Glutamatergic neuron (in vitro differentiated cells): Measurements from ENCODE around the gene CFAP99. TPM values are rescaled to one million over a fixed set of nuclear protein-coding genes. Genes with fewer than 3 reads are reported as not detected.

ENCODE experiments used
- DNase-seq: peaks from one replicate; pipeline ENCODE4 v3.0.0; 2022
- H3K27ac Mint-ChIP-seq: one replicate; pipeline ENCODE4 v1.8.0; 2020; ENCODE audit warnings: mild to moderate bottlenecking, mixed read lengths, inconsistent platforms; ENCODE audit not compliant: unreplicated experiment
- H3K27me3 Mint-ChIP-seq: one replicate; pipeline ENCODE4 v1.8.0; 2020; ENCODE audit warnings: mild to moderate bottlenecking, moderate library complexity, mixed read lengths, inconsistent platforms; ENCODE audit not compliant: unreplicated experiment
- H3K36me3 Mint-ChIP-seq: one replicate; pipeline ENCODE4 v1.8.0; 2020; ENCODE audit warnings: mild to moderate bottlenecking, mixed read lengths, inconsistent platforms; ENCODE audit not compliant: unreplicated experiment
- H3K4me1 Mint-ChIP-seq: one replicate; pipeline ENCODE4 v1.8.0; 2020; ENCODE audit warnings: mild to moderate bottlenecking, low read depth, mixed read lengths, inconsistent platforms; ENCODE audit not compliant: unreplicated experiment
- H3K4me3 Mint-ChIP-seq: one replicate; pipeline ENCODE4 v1.8.0; 2020; ENCODE audit warnings: mild to moderate bottlenecking, mixed read lengths, inconsistent platforms; ENCODE audit not compliant: unreplicated experiment
- H3K9me3 Mint-ChIP-seq: one replicate; pipeline ENCODE4 v1.8.0; 2020; ENCODE audit warnings: mild to moderate bottlenecking, moderate library complexity, mixed read lengths, inconsistent platforms; ENCODE audit not compliant: unreplicated experiment
- CTCF ChIP-seq: fragments of 200-600 bp; sonication (generic); IDR thresholded peaks from one replicate; pipeline ENCODE4 v1.5.0; 2021; ENCODE audit not compliant: partially characterized antibody, unreplicated experiment
- total RNA-seq: library from RNA; stranded (reverse); fragmentation: NEBNext Ultra II Directional; extraction: Animal tissue kit (Norgen Biotek cat#: 25700); gene quantifications from one replicate; pipeline ENCODE4 v1.2.1, GENCODE V29; 2021; ENCODE audit not compliant: unreplicated experiment

CFAP99 gene
- total RNA-seq, 1 donor from 2014 or later: not detected

GRCh38 chr4:2416564-2417225 is 2.1 kb upstream of the CFAP99 start:
- peak; percentile 47 for DNase-seq
- Mint-ChIP-seq H3K4me3 (peak overlapping the region; percentile 78), H3K4me1 (peaks cover 11% of the 10 kb centered on the region), H3K27ac (no peak overlapping the region), H3K36me3 (peaks cover 6% of the 10 kb centered on the region), H3K27me3 (peaks cover 32% of the 10 kb centered on the region), H3K9me3 (peaks cover 20% of the 10 kb centered on the region)
- TF ChIP-seq CTCF: no peak

- Mint-ChIP-seq H3K27ac (no peak overlapping the region), H3K27me3 (peaks cover 34% of the 10 kb centered on the region), H3K4me3 (peak overlapping the region; percentile 82), H3K9me3 (peaks cover 20% of the 10 kb centered on the region), H3K4me1 (peaks cover 11% of the 10 kb centered on the region), H3K36me3 (peaks cover 6% of the 10 kb centered on the region)
- peak; percentile 51 for DNase-seq
- no peak for TF ChIP-seq CTCF
These were observed 1.5 kb upstream of the CFAP99 start for GRCh38 chr4:2417226-2417764.

GRCh38 chr4:2417765-2418649 is 748 bp upstream of the CFAP99 start, which contains the start of gene ZFYVE28:
ZFYVE28 (minus strand) TSS chr4:2418645; CDS start chr4:2418323, 322 bp downstream.
- H3K4me1 Mint-ChIP-seq: peaks cover 7% of the 10 kb centered on the region
- peak within 1 kb of the TSS; percentile 85 for H3K4me3 Mint-ChIP-seq
- peak; percentile 49 for DNase-seq
- peaks cover 17% of the 10 kb centered on the region for H3K9me3 Mint-ChIP-seq
- H3K36me3 Mint-ChIP-seq: peaks cover 6% of the 10 kb centered on the region
- no peak for TF ChIP-seq CTCF
- no peak within 1 kb of the TSS for H3K27ac Mint-ChIP-seq
- H3K27me3 Mint-ChIP-seq: peaks cover 31% of the 10 kb centered on the region

GRCh38 chr4:2419814-2420213 is 1.1 kb downstream of the CFAP99 start:
- Mint-ChIP-seq H3K27ac (no peak overlapping the region), H3K36me3 (peaks cover 6% of the 10 kb centered on the region), H3K4me3 (peak overlapping the region; percentile 85), H3K4me1 (peaks cover 7% of the 10 kb centered on the region), H3K27me3 (peaks cover 32% of the 10 kb centered on the region), H3K9me3 (peaks cover 17% of the 10 kb centered on the region)
- DNase-seq: no peak
- no peak for TF ChIP-seq CTCF

- Mint-ChIP-seq H3K9me3 (peaks cover 9% of the 10 kb centered on the region), H3K4me1 (peaks cover 3% of the 10 kb centered on the region), H3K27me3 (peaks cover 24% of the 10 kb centered on the region), H3K36me3 (peaks cover 6% of the 10 kb centered on the region), H3K27ac (no peak overlapping the region), H3K4me3 (no peak overlapping the region)
- DNase-seq: no peak
- no peak for TF ChIP-seq CTCF
These were observed 3.2 kb downstream of the CFAP99 start for GRCh38 chr4:2421928-2422327.
